Stomach (tissue), 4 donors: ENCODE measurements around the gene COX5A.

ENCODE experiments used
- CTCF ChIP-seq, 7 experiments: fragments of 450-650 bp in 4 of 7; fragments of 200-600 bp in 3 of 7; sonication (generic) in 3 of 7; IDR thresholded peaks; one replicate each; pipeline ENCODE4 v1.5.1; 2016 to 2019; ENCODE audit warnings: antibody characterized with exemption in 7 of 7, control low read depth in 2 of 7, mild to moderate bottlenecking in 1 of 7
- EP300 ChIP-seq: sonication (generic); formaldehyde crosslinking; IDR thresholded peaks from one replicate; pipeline ENCODE4 v1.6.1; 2017; ENCODE audit warnings: antibody characterized with exemption
- POLR2A ChIP-seq, 4 donors: fragments of 450-650 bp; IDR thresholded peaks; one replicate each; pipeline ENCODE4 v1.6.1; 2016; ENCODE audit warnings: antibody characterized with exemption in 4 of 4, control low read depth in 2 of 4, mild to moderate bottlenecking in 1 of 4, moderate library complexity in 1 of 4
- POLR2AphosphoS5 ChIP-seq, 3 donors: sonication (generic); formaldehyde crosslinking; IDR thresholded peaks; one replicate each; pipeline ENCODE4 v1.6.1; 2016; ENCODE audit warnings: antibody characterized with exemption in 3 of 3

DNA sequence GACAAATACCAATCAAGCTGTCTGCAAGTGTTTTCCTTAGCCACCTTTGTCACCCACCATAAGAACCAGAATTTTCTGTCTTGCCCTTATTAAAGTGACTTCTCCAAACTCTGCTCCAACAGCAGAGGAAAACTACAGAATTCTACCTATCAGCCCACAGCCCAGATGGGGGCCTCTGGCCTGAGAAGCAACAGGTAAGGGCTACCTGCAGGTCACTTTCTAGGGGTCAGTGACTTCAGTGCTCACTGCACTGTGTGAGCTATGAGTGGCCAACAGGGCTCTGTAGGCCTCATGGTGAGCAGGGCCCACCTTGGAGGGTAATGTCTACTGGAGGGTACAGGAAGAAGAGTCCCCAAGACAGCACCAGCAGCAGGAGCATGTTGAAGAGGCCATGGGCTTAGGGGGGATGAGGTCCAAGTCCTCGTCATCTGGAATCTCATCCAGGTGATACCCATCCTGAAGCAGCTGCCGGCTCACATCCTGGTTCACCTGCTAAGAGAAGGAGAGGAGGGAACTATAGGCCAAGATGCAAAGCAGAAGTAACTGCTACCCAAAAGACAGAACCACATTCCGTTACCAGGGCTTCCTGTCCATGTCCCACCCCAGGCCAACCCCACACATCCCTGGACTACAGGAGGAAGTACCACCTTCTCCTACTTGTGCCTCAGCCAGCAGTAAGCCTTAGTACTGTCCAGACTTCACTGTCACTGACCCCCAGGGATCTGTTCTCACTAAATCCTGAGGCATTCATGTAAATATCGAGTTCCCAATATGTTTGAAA, 35.4 kb downstream of the COX5A start:
- no peak for TF ChIP-seq CTCF (IDR thresholded peaks at IDR 0.05)
- TF ChIP-seq POLR2AphosphoS5 (IDR thresholded peaks at IDR 0.05), result no peak
- no peak for TF ChIP-seq EP300
- TF ChIP-seq POLR2A (IDR thresholded peaks at IDR 0.05), result no peak
